RKO (cell line): ENCODE data around the gene RNU2-63P.
"Not testable (repeated sequence)": the region's sequence is repeated elsewhere in the genome, so short reads cannot be mapped to it uniquely, and the experiment has no call there.

Source experiments
- DNase-seq: peaks from one replicate; pipeline ENCODE4 v3.0.0-alpha.2; 2016; ENCODE audit warnings: low spot score

Gene RNU2-63P

DNA sequence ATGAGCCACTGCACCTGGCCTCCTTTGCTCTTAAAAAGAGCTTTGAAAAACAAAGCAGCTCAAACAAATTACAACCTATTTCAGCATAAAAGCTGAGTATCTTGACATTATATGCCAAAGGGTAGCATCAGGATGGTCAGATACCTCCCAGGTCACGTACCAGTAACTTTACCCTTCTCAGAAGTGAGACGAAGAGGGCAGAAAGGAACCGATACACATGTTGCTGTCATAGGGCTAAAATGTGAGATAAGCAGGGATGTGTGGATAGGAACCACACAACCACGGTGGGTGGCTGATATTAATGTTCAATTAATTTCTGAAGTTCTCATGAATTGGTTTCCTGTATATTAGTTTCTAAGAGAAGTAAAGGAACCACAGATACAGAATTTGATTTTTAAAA lies 12.6 kb upstream of the RNU2-63P start:
- DNase-seq: no peak

DNA sequence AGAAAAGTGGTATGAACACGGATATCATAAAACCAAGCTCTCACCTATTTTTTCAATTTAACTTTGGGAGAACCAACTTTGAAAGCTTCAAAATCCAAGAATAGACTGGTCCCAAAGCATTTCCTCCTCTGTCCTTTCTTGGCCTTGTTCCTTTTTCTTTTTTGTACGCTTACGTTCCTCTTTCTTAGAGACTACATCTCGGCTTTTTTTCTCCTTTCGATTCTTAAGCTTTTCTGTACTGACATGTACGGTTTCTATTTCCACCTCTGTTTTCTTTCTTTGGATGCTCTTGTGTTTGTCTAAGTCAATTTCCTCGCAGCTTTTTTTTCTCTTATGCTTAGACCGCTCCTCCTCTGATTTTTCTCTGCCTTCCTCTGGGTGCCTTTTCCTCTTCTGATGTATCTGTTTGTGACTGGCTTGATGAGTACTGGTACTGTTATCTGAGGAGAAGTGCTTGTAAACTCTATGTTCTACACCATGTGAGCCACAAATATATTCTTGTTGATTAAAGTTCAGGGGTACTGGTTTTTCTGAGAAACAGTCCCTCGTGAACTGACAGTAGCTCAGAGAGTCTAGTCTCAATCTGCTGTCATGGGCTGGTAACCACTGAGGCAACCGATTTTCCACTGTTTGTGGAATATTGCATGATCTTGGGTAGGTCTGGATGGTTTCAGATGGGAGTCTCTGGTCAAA lies 11.5 kb upstream of the RNU2-63P start:
- no peak for DNase-seq

DNA sequence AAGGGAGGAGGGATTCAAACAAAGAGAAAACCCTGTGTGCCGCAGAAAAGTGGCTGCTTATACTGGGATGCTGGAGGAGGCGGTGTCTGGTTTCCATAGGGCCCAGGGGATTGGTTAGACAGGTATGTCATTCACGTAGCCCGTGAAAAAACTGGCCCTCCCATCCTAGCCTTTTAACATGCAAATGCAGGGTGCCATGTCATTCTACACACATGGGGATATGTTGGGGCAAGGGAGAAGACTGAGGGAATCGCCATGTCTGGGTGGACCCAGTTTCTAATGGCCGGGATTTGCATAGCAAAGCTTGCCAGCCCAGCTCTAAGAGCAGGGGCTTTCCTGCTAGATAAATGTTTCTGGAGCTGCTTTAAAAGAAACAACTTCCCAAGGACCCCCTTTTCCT lies 8.2 kb upstream of the RNU2-63P start:
- no peak for DNase-seq

DNA sequence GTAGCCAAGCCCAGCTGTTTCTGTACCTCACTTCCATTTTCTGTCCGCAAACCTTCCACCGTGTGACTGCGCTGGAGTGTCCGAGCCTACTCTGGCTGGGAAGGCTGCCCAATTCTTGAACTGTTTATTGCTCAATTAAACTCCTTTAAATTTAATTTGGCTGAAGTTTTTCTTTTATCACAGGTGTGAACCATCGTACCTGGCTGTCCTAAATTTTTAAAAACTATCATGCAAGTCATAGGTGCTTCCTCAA lies 6.2 kb upstream of the RNU2-63P start:
- DNase-seq: no peak

DNA sequence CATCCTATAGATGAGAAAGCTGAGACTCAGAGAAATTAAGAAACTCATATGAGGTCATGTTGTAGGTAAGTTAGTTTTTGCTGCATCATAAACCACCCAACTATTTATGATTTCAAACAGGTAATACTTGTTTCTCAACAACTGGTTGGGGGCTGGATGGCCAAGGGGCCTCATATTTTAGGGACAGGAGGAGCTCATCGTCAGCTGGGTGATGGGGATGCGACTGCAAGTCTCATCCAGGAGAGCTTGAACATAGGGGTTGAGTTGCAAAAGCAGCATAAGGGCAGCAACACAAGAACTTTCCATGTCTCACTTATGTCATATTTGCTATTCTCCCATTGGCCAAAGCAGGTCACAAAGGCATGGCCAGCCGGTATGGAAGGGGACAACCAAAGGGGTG lies 3.6 kb upstream of the RNU2-63P start:
- DNase-seq: no peak

DNA sequence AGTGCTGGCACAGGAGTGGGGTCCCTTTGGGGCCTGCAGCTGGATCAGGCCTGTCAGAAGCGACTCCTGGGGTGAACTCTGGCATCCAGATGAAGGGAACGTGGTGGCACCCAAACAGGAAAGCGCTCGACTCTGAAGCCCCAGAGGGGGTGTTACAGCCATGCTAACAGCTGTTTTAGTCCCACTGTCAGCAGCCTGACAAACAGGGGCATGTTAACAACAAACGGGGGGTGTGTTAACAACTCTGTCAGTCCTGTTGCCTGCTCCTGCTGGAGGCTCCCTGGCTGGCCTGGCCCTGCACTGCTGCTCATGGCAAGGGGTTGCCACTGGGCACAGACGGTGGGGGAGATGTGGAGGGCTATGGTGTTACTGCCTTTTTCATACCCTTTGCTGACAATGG lies 2.6 kb upstream of the RNU2-63P start:
- DNase-seq: no peak

DNA sequence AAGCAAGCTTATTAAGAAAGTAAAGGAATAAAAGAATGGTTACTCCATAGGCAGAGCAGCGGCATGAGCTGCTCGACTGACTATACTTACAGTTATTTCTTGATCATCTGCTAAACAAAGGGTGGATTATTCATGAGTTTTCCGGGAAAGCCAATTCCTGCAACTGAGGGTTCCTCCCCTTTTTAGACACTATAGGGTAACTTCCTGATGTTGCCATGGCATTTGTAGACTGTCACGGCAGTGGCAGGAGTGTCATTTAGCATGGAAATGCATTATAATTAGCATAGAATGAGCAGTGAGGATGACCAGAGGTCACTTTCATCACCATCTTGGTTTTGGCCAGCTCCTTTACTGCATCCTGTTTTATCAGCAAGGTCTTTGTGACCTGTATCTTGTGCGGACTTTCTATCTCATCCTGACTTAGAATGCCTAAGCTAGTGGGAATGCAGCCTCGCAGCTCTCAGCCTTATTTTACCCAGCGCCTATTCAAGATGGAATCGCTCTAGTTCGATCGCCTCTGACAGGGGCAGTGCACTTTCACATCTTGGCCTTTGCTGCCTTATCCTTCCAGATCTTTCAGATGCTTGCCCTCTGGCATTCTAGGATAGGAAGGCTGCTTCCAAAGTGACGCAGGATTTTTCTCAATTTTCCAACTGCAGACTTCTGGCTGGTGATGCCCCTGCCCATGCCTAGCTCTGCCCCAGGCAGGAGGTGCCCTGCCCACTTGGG lies 1.9 kb upstream of the RNU2-63P start:
- not testable (repeated sequence) for DNase-seq

DNA sequence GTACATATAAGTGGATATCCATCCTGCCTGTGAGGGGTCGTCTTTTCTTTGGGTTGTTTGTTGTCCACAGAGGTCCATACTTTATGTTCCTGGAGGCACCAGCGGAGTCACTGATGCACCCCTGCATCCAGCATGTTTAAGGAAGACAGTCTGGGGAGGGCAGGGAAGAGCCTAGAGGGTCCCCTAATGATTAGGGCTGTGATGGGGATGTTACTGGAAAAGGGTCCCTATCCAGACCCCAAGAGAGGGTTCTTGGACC lies 1.4 kb upstream of the RNU2-63P start:
- DNase-seq: not testable (repeated sequence)

DNA sequence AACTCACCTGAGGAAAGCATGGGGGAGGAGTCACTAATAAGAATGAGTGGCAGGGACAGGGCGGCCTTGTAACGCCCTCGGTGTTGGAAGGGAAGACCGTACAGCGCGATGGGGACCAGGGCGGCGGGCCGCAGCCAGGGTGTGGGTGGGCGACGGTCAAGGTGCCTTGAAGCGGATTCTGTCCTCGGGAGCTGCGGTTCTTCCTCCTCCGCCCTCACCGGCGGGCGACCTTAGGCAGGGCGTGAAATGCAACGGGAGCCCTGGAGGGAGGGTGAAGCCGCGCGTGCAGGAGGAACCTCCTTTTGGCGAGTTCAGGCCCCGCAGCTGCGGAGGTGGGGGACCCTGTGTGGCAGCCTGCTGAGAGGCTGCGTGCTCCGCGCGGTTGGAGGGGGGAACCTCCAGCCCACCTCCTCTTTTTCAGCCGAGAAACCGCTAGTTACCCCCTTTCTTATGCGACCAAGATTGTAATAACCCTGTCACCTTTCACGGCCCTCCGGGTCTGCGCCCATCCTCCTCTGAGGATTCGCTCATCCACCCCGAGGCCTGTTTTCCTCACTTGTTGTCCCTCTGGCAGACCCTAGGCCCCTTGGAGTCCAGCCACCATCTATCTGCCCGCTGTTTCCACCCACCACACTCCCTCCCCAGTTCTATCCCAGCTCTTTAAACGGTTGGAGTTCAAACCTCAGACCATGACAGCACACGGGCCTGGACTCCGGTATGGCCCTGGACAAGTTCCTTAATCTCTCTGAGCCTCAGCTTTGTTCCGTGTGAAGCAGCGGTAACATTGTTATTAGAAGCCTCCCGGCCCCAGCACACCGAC lies 823 bp upstream of the RNU2-63P start:
- DNase-seq: peak; percentile 73

DNA sequence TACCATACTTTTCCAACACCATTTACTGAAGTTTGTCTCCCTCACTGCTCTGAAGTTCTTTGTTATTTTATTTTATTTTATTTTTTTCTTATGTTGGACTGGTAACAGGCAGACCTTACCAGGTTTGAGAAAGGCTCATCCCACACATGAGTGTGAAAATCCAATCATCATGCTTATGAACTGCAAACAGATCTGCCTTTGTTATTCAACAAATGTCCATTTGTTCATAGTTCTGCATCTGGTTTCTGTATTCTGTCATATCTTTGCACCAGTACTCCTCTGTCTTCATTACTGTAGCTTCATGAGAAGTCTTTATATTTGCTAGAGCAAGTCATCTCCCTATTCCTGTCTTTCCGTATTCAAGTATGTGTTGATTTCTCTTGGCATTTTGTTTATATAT lies 5.3 kb downstream of the RNU2-63P start:
- no peak for DNase-seq

DNA sequence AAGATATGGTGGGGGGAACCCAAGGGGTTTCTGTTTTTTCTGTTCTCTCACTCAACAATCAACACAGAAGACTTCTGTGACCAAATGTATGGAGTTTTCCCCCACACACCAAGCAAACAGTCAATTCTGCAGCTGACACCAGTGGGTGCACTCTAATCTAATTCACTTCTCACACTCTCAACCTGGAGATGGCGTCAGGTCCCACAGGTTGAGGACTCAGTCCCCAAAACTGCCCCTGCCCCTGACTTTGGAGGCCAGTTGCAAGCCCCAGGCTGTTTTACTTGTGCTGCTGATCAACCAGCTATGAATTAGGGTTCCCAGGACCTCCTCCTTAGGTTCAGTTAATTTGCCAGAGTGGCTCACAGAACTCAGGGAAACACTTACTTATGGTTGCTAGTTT lies 6.2 kb downstream of the RNU2-63P start:
- DNase-seq: no peak

DNA sequence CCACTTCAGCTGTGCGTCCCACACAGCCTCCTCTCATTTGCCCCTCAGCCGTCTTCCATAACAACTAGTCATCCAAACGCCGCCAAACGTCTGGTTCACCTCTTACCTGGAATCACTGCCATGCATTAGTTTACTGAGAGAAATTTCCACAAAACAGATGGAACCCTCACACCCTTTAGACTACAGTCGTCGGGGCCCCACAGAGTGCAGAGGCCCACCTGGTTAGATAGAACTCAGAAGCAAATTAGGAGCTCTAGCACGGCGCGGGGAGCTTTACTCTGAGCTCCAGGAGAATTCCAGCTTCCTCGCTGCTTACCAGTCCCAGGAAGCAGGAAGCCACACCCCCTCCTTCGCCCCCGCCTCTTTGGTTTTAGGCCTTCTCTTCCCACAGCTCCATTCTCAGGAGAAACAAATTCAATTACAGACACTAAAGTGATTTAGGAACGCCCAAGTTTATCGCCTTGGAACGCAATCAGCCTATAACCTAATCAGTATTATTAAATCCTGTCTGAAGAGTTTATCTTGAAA lies 9.4 kb downstream of the RNU2-63P start:
- DNase-seq: no peak

DNA sequence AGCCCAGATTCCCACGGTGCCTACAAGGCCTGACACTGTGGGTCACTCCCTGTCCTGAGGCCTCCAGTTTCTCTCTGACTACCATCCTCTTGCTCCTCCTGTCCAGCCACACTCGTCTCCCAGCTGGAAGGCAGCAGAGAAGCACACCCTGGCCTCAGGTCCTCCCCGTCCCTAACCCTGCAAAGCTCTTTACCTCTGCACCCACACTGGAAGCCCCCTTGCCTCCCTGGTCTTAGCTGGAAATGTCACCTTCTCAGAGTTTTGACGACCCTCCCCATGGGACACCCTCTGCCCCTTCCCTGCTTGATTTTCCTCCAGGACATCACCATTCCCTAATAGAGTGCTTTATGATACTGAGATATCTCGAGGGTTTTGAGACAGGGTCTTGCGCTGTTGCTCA lies 10.6 kb downstream of the RNU2-63P start:
- no peak for DNase-seq

DNA sequence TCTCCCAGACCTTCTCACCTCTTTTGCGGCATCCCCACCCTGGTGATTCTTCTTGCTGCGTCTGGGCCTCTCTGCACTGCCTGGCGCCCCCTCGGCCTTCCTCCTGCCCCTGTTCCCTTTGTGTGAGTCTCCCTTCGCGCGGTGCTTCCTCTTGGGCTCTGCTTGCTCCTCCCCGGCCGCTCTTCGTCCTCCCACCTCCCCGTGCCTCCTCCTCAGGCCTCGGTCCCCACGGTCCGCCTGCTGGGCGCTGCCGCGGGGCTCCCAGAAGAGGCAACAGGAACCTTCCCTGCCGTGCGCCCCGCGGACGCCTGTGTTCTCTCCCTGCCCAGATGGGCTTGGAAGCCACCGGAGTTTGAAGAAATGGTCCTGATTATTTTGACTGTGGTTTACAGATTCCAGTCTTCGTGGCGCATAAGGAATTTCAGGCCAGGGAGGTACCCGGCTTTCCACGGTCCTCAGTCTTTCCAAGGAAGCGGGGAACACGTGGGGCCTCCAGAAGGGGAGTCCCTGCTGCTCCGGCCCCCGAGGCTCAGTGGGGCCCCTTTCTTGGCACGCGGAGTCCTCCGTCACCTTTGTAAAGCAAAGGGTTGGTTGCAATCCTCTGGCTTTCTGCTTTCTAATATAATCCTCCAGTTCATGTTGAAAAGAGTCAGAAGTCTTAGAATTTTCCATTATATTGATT lies 13.1 kb downstream of the RNU2-63P start:
- no peak for DNase-seq

DNA sequence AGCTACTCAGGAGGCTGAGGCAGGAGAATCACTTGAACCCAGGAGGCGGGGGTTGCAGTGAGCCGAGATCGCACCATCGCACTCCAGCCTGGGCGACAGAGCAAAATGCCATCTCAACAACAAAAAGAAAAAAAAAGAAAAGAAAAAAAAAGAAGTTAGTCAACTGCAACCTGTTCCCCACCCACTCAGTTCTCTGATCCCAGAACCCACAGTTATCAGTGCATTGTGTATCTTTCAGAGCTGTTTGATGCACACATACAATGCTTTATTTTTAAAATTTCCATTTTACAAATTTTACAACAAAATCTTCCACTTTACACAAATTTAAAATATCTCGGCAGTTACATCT lies 14.0 kb downstream of the RNU2-63P start:
- no peak for DNase-seq

DNA sequence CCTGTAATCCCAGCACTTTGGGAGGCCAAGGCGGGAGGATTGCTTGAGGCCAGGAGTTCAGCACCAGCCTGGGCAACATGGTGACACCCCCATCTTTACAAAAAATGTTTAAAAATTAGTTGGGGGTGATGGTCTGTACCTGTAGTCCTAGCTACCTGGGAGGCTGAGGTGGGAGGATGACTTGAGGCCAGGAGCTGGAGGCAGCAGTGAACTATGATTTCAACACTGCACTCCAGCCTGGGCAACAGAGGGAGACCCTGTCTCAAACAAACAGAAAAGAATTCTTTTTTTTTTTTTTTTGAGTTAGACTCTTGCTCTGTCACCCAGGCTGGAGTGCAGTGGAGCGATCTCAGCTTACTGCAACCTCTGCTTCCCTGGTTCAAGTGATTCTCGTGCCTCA lies 15.9 kb downstream of the RNU2-63P start:
- not testable (repeated sequence) for DNase-seq

DNA sequence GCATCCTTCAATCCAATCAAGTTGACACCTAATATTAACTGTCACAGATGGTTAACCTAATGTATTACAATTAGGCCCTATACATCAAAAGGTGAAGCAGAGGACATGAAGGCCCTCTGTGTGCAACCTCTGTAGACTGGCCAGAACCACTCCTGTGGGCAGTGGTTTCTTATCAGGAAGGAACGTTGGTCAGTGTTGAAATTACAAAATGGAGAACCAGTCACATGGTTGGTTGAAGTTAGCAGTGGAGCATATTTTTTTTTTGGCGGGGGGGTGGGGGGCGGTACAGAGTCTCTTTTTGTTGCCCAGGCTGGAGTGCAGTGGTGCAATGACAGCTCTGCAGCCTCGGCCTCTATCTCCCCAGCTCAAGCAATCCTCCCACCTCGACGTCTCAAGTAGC lies 19.8 kb downstream of the RNU2-63P start:
- no peak for DNase-seq

DNA sequence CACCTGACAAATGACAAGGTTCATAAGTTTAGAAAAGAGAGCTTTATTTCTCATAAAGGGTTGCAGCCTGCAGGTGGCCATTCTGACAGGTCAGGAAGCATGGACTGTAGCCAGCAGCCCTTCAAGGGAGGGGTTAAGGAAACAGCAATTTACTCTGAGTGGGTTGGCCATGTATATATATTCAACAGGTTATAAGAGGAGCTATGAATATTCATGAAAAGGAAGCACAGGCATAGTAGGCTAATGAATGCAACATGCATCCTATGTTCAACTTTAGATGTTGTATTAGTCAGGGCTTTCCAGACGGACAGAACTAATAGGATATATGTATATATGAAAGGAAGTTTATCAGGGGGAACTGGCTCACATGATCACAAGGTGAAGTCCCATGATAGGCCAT lies 20.6 kb downstream of the RNU2-63P start:
- DNase-seq: no peak

DNA sequence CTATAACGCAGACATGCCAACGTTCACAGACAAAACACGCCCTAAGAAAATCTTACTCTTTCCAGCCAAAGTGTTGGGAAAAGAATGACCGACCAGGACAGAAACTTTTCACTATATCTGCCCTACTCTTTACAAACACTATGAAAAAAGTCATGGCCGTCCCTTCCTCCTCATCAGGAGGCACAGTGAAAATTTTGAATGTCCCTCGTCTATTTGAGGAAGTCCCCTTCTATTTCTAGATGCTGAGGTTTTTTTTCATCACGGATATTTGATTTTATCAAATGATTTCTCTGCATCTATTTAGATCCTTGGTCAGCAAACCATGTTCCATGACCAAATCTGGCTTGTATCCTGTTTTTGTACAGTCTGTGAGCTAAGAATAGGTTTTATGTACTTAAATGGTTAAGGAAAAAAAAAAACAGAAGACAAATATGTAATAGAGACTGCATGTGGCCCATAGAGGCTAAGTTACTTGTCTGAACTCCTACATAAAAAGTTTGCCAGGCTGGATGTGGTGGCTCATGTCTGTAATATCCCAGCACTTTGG lies 22.0 kb downstream of the RNU2-63P start:
- DNase-seq: not testable (repeated sequence)

DNA sequence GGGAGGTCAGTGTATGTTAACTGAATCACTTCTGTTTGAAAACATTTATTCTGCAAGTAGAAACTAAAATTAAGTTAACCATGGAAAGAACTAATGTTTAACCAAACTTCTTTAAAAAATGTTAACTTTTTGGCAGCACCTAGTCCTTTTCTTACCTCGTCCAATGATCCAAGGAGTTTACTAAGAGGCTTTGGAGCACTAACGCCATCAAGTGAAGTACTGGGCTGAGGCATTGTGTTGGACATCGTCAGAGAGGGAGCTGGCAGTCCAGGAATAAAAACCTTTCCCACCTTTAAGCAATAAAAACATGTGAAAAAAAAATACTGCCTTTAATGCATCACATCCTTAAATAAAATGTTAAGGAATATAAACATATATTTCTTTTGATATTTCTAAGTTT lies 23.8 kb downstream of the RNU2-63P start:
- DNase-seq: not testable (repeated sequence)

DNA sequence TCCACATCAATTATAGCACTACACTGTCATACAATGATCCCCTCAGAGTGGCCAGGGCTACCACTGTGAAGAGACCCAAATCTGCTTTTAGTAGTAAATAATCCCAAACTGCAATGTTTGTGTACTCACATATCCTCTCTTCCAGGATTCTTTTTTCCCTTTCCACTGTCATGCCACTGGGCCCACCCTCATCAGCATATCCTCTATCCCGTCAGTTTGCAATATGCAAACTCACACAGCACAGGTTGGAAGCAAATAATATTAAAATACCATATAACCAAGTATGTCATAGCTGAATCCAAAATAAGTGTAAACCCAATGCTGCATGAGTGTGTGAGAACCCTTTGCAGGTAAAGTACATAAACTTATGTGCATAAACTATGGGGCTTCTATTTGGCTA lies 28.9 kb downstream of the RNU2-63P start:
- DNase-seq: not testable (repeated sequence)

DNA sequence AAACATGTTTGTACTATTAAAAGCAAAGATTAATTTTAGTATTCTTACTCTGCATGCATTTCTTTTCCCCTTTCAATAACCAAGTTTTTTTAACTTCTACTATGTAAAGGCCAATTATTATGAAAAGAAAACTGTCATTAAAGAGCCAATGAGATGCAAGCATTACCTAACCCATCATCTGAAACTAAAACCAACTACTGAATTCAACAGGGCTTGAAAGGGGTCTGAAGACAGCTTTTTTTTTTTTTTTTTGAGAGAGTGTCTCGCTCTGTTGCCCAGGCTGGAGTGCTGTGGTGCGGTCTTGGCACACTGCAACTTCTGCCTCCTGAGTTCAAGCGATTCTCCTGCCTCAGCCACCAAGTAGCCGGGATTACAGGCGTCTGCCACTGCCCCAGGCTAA lies 30.4 kb downstream of the RNU2-63P start:
- DNase-seq: not testable (repeated sequence)

DNA sequence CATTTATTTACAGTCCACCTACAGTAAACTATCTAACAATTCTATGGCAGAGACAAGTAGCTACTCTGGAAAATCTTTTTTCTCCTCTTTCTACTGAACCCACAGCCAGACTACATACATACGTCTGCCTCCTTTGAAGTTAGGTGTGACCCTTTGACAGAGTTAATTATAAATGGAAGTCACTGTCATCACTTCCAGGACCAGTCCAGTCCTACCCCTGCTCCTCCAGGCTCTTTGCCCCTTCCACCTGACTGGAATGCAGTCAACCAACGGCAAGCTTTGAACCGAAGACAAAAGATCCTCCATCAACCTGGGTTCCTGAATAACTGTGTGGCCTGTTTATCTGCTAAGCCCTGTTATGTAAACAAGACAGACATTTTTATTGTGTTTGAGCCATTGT lies 35.2 kb downstream of the RNU2-63P start:
- not testable (repeated sequence) for DNase-seq
